Measurements from ENCODE around the gene FAM234B. TPM values are rescaled to one million over a fixed set of nuclear protein-coding genes. Genes with fewer than 3 reads are reported as not detected.

Gene FAM234B
- total RNA-seq, 1 experiment from 2014 or later: 20.8 TPM

DNA sequence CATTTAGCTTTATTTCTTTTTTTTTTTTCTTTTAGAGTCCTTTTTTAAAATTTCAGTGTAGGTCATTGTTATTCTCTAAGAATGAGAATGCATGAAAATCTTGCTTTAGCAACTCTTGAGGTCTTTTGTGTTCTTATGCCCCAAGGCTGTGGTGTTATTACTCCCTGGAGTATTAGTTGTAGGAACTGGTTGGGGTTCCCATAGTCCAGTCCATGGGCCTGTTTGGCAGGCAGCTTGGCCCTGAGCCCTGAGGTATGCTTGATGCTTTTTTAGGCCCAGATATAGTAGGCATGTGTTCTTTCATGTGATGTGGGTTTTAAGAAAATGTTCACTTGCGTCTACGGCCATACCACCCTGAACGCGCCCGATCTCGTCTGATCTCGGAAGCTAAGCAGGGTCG lies 1.6 kb downstream of the FAM234B start:
- Mint-ChIP-seq H3K4me1 (peaks cover 41 to 47% of the 10 kb centered on the region in 2 experiments), H3K27ac (peak overlapping the region in 1 of 3 experiments; percentile 21; a peak in 1 of 7 replicates), H3K27me3 (ENCODE audit: low read depth) (peaks cover 15% of the 10 kb centered on the region), H3K36me3 (ENCODE audit: insufficient read depth in 1 of 3, low read depth in 3 of 3) (peaks cover 0 to 4% (median 0%) of the 10 kb centered on the region in 3 experiments; a peak in 2 of 7 replicates), H3K4me3 (peak overlapping the region; percentile 4 to 90; a peak in 3 of 5 replicates), H3K9me3 (no peaks in the 10 kb centered on the region)
- no peak overlapping the region for H2BK20ac ChIP-seq (ENCODE audit: low read depth, low read length, poor library complexity, severe bottlenecking)
- no peak overlapping the region for H2BK5ac ChIP-seq (ENCODE audit: insufficient read length, low read length)
- no peaks in the 10 kb centered on the region for H3K9me3 ChIP-seq (ENCODE audit: control insufficient read depth, low read depth, low read length)
- no peak overlapping the region for H3K4ac ChIP-seq (ENCODE audit: low read depth, low read length)
- no peak overlapping the region for H2AFZ ChIP-seq (ENCODE audit: low read length)
- peaks cover 3% of the 10 kb centered on the region for H3K23me2 ChIP-seq (ENCODE audit: insufficient read length, low read depth, low read length, poor library complexity, severe bottlenecking)
- no peak overlapping the region for H3K18ac ChIP-seq (ENCODE audit: insufficient read length, low read depth, low read length)
- H3K27ac ChIP-seq (ENCODE audit: insufficient read length, low read depth, low read length): no peak overlapping the region
- H3K4me1 ChIP-seq (ENCODE audit: insufficient read depth, low read length): no peaks in the 10 kb centered on the region; the same call in 1 of the 2 replicates
- no peak overlapping the region for H4K91ac ChIP-seq (ENCODE audit: insufficient read length, low read depth, low read length)
- H3T11ph ChIP-seq (ENCODE audit: low read length): no peak overlapping the region
- no peak for DNase-seq
- H3K56ac ChIP-seq (ENCODE audit: insufficient read length, low read depth, low read length): no peak overlapping the region
- no peaks in the 10 kb centered on the region for H3K79me2 ChIP-seq (ENCODE audit: insufficient read depth, low read length)
- H3K79me1 ChIP-seq (ENCODE audit: insufficient read depth, low read depth, low read length, poor library complexity, severe bottlenecking): no peaks in the 10 kb centered on the region
- no peak overlapping the region for H4K8ac ChIP-seq (replicated peaks; ENCODE audit: insufficient read length, low read depth, low read length)
- H4K20me1 ChIP-seq (ENCODE audit: control insufficient read depth, insufficient read depth, insufficient read length): no peaks in the 10 kb centered on the region
- H3K4me2 ChIP-seq (ENCODE audit: insufficient read depth, insufficient read length, low read length): peak overlapping the region; percentile 80
- no CpG with 5 or more reads among the region's 8 CpGs for WGBS (ENCODE audit: extremely low coverage, insufficient read length, low lambda C conversion rate)
- H3K27me3 ChIP-seq (ENCODE audit: insufficient read depth, low read length): no peaks in the 10 kb centered on the region
- no peak overlapping the region for H4K5ac ChIP-seq (ENCODE audit: insufficient read length, low read depth, low read length)
- H3K23ac ChIP-seq (ENCODE audit: insufficient read length, low read depth, low read length): no peak overlapping the region
- H3K9ac ChIP-seq (ENCODE audit: extremely low read depth, insufficient read length, low read length): no peak overlapping the region
- no peak overlapping the region for H2BK15ac ChIP-seq (ENCODE audit: low read depth, low read length)
- no peak overlapping the region for H2BK12ac ChIP-seq (ENCODE audit: insufficient read length, low read depth, low read length)
- TF ChIP-seq, protein P1, sequence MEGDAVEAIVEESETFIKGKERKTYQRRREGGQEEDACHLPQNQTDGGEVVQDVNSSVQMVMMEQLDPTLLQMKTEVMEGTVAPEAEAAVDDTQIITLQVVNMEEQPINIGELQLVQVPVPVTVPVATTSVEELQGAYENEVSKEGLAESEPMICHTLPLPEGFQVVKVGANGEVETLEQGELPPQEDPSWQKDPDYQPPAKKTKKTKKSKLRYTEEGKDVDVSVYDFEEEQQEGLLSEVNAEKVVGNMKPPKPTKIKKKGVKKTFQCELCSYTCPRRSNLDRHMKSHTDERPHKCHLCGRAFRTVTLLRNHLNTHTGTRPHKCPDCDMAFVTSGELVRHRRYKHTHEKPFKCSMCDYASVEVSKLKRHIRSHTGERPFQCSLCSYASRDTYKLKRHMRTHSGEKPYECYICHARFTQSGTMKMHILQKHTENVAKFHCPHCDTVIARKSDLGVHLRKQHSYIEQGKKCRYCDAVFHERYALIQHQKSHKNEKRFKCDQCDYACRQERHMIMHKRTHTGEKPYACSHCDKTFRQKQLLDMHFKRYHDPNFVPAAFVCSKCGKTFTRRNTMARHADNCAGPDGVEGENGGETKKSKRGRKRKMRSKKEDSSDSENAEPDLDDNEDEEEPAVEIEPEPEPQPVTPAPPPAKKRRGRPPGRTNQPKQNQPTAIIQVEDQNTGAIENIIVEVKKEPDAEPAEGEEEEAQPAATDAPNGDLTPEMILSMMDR (conservative IDR thresholded peaks at IDR 0.05): no peak
- H2BK120ac ChIP-seq (ENCODE audit: low read depth, low read length, poor library complexity, severe bottlenecking): no peak overlapping the region
- H2AK5ac ChIP-seq (ENCODE audit: insufficient read length, low read length): no peak overlapping the region
- no peak overlapping the region for H3K14ac ChIP-seq (ENCODE audit: insufficient read depth, low read length)
